ENCODE data around the gene OSCP1. TPM values are rescaled to one million over a fixed set of nuclear protein-coding genes. Genes with fewer than 3 reads are reported as not detected.

Gene OSCP1
- total RNA-seq, 1 donor from 2014 or later = 21.0 TPM

DNA sequence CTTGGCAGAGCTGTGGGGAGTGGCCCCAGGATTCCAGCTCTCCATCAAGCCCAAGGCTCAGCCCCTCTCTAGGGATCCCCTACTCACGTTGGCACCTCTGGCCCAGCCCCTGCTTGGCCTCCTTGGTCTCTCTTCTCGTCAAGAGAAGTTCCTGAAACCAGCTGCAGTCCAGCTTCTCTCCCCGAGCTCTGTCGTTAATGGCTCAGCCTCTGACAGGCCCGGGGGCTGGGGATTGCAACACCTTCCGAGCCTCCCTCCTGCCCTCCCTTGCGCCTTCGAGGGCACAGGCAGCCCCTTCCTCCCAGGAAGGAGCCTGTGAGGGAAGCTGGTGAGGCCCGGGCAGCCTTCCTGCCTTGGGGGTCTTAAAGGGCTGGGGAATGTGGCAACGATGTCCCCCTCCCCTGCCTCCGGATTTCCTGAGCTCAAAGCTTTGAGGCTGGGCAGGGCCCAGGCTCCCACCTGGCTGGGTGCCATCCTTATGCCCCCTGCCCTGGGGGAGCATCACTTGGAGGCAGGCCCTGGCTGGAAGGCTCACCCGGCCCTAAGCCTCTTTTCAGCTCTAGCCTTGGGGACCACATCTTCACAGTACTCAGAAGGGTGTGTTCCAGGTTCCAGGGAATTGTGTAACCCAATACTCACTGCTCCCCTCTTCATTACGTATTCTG, 32.6 kb upstream of the OSCP1 start, which contains the start of gene CSF3R:
TSS of gene CSF3R (minus strand) at position 190 of the 665 bp plus-strand sequence. CDS start 3,417 bp downstream, outside the sequence.
- TF ChIP-seq, protein P1, sequence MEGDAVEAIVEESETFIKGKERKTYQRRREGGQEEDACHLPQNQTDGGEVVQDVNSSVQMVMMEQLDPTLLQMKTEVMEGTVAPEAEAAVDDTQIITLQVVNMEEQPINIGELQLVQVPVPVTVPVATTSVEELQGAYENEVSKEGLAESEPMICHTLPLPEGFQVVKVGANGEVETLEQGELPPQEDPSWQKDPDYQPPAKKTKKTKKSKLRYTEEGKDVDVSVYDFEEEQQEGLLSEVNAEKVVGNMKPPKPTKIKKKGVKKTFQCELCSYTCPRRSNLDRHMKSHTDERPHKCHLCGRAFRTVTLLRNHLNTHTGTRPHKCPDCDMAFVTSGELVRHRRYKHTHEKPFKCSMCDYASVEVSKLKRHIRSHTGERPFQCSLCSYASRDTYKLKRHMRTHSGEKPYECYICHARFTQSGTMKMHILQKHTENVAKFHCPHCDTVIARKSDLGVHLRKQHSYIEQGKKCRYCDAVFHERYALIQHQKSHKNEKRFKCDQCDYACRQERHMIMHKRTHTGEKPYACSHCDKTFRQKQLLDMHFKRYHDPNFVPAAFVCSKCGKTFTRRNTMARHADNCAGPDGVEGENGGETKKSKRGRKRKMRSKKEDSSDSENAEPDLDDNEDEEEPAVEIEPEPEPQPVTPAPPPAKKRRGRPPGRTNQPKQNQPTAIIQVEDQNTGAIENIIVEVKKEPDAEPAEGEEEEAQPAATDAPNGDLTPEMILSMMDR (IDR thresholded peaks at IDR 0.05; ENCODE audit: unreplicated experiment) = no peak
- no peaks in the 10 kb centered on the region for H3K36me3 Mint-ChIP-seq (ENCODE audit: insufficient read depth)
- H3K4me3 Mint-ChIP-seq (ENCODE audit: low read depth) = peak within 1 kb of the TSS; percentile 29
- H3K27ac Mint-ChIP-seq = peak within 1 kb of the TSS; percentile 9
- no peaks in the 10 kb centered on the region for H3K9me3 Mint-ChIP-seq (ENCODE audit: low read depth)
- no peak for DNase-seq (ENCODE audit: low spot score, unreplicated experiment)
- H3K4me1 Mint-ChIP-seq (ENCODE audit: low read depth) = peaks cover 27% of the 10 kb centered on the region
- no peaks in the 10 kb centered on the region for H3K27me3 Mint-ChIP-seq

DNA sequence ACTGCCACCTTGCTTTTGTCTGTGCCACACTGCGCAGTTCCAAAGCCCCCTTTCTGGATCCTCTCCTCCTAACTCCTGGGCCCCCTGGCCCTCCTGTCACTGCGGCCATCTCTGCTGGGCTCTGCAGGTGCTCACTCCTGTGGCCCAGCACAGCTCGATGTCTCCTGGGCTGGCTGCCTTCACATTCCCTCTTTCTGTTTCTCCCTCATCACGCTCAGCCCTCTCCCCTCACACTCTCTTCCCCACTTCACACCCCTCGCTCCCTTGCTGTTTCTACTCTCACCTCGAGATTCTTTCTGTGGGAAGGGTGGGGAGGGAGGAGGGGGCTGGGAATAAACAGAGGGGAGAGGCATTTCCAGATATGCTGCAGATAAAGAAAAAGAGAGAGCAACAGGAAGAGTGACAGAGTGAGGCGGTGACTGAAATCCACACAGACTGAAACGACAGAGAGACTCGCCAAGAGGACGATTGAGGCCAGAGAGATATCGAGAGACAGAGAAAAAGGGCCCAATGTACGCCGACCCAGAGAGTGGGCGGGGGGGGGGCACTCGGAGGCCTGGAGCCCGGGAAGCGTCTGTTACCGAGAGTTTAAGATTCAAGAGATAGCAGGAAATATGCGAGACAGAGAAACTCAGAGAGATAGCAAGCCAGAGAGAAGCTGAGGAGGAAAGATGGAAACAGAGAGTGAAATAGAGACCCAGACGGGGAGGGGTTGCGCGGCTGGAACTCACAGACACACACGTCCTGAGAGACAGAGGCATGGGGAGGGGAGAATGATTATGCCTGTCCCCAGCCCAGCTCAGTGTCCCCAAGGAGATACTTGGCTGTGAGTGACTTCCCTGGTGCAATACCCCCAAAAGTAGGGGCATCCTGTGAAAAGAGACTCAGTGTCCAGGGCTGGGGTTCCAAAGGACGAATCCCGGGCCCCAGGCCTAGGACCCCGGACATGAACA, 31.8 kb upstream of the OSCP1 start:
- no peak for DNase-seq (ENCODE audit: low spot score, unreplicated experiment)
- no peaks in the 10 kb centered on the region for H3K9me3 Mint-ChIP-seq (ENCODE audit: low read depth)
- TF ChIP-seq, protein P1 (IDR thresholded peaks at IDR 0.05; ENCODE audit: unreplicated experiment) = no peak
- no peaks in the 10 kb centered on the region for H3K27me3 Mint-ChIP-seq
- H3K4me1 Mint-ChIP-seq (ENCODE audit: low read depth) = peaks cover 22% of the 10 kb centered on the region
- no peaks in the 10 kb centered on the region for H3K36me3 Mint-ChIP-seq (ENCODE audit: insufficient read depth)
- H3K27ac Mint-ChIP-seq = peak overlapping the region; percentile 9
- H3K4me3 Mint-ChIP-seq (ENCODE audit: low read depth) = peak overlapping the region; percentile 29

DNA sequence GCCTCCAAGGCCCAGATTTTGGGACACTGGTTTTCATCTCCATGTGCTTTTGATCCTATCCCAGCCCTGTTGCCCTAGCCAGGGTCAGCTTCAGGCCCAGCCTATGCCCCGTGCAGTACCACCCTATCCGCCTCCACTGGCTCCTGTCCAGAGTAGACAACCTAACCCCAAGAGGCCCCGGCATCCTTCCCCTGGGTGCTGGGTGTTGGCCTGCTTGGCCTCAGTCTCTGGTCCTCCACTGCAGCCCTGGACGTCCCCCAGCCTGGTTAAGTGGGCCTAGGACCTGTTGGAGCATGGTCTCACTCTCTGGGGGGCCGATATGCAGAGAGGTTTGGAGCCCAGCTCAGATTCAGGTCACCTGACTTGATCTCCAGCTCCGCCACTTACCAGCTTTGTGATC, 30.8 kb upstream of the OSCP1 start:
- H3K9me3 Mint-ChIP-seq (ENCODE audit: low read depth) = no peaks in the 10 kb centered on the region
- no peak overlapping the region for H3K27ac Mint-ChIP-seq
- no peaks in the 10 kb centered on the region for H3K27me3 Mint-ChIP-seq
- peaks cover 18% of the 10 kb centered on the region for H3K4me1 Mint-ChIP-seq (ENCODE audit: low read depth)
- no peak overlapping the region for H3K4me3 Mint-ChIP-seq (ENCODE audit: low read depth)
- DNase-seq (ENCODE audit: low spot score, unreplicated experiment) = no peak
- TF ChIP-seq, protein P1 (IDR thresholded peaks at IDR 0.05; ENCODE audit: unreplicated experiment) = no peak
- H3K36me3 Mint-ChIP-seq (ENCODE audit: insufficient read depth) = no peaks in the 10 kb centered on the region

DNA sequence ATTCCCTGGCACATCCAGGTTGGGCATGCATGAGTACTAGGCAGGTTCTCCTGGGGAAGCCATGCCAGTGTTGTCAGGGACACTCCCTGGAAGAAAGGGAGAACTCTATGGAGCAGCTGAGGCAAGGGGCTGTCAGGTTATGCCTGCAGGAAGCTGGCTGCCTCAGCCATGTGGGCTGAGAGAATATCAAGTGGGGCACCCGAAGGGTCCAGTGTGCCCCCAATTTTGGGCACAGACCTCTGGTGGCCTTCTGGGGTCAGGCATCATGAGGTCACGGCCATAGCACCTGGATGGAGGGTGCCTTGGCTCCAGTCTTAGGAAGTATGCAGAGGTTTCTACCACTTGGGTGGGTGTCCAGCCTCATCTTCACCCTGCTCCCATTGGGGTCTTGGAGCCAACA, 29.9 kb upstream of the OSCP1 start:
- no peak overlapping the region for H3K27ac Mint-ChIP-seq
- no peak for DNase-seq (ENCODE audit: low spot score, unreplicated experiment)
- no peaks in the 10 kb centered on the region for H3K36me3 Mint-ChIP-seq (ENCODE audit: insufficient read depth)
- H3K4me1 Mint-ChIP-seq (ENCODE audit: low read depth) = peaks cover 15% of the 10 kb centered on the region
- H3K9me3 Mint-ChIP-seq (ENCODE audit: low read depth) = no peaks in the 10 kb centered on the region
- H3K27me3 Mint-ChIP-seq = no peaks in the 10 kb centered on the region
- TF ChIP-seq, protein P1 (IDR thresholded peaks at IDR 0.05; ENCODE audit: unreplicated experiment) = no peak
- no peak overlapping the region for H3K4me3 Mint-ChIP-seq (ENCODE audit: low read depth)

DNA sequence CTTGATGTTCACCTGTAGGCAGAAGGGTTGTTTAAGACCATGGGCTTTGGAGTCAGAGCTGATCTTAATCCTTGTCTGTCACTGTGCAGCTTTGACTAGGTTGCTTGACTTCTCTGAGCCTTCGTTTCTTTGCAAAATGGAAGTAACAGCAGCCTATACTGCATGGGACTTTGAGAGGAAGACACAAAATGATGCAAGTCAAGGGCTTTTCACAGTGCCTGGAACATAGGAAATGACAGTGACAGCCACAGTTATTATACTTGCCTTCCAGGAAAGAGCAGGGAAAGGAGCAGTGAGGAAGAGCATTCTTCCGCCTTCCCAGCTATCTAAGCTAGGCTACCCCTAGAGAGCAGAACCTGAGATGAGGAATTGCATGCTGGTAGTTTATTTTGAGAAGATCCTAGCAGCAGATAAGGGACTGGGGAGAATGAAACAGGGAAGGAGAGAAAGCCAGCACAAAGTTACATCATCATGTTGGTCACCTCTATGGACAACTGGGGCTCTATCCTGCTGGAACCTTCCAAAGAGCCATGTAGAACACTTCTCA, 29.3 kb upstream of the OSCP1 start:
- Mint-ChIP-seq H3K36me3 (ENCODE audit: insufficient read depth) (no peaks in the 10 kb centered on the region), H3K4me3 (ENCODE audit: low read depth) (no peak overlapping the region), H3K27ac (no peak overlapping the region), H3K4me1 (ENCODE audit: low read depth) (peaks cover 16% of the 10 kb centered on the region), H3K9me3 (ENCODE audit: low read depth) (no peaks in the 10 kb centered on the region), H3K27me3 (no peaks in the 10 kb centered on the region)
- TF ChIP-seq, protein P1 (IDR thresholded peaks at IDR 0.05; ENCODE audit: unreplicated experiment) = no peak
- no peak for DNase-seq (ENCODE audit: low spot score, unreplicated experiment)

All from progenitor cell of endocrine pancreas (in vitro differentiated cells).